ENCODE data around the gene SULT1A3. TPM values are rescaled to one million over a fixed set of nuclear protein-coding genes. Genes with fewer than 3 reads are reported as not detected.
"Not testable (repeated sequence)": the region's sequence is repeated elsewhere in the genome, so short reads cannot be mapped to it uniquely, and the experiment has no call there.

SULT1A3 gene
- 12.5 TPM for total RNA-seq
- long read RNA-seq, partial matches to known transcripts = 0 of 5 reads
- long read RNA-seq, other reads (novel, unspliced or antisense) = 1 of 5 reads

GRCh38 chr16:30199049-30199448, at the start of gene SULT1A3:
Gene SULT1A3 (plus strand): TSS chr16:30199255. CDS start chr16:30200729, 1,474 bp downstream.
- peak; percentile 31 for ATAC-seq
- intact Hi-C loops (cut with micrococcal nuclease) = not testable (repeated sequence)

DNA sequence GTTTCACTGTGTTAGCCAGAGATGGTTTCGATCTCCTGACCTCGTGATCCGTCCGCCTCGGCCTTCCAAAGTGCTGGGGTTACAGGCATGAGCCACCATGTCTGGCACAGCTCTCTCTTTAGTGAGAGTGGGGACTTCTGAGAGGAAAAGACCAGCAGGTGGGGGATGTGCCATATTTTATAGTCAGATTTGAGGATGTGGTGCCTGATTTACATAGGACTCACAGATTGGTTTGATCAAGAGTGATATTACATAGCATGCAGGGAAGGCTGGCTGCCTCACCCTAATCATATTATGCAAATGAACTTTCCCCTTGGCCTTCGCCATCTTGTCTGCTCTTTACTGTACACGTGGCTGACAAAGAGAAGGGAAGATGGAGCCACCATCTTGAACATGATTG, 48.0 kb upstream of the SULT1A3 start:
- ATAC-seq = no peak
- no peak for DNase-seq
- intact Hi-C loops (cut with micrococcal nuclease) = no loop called here

More at GRCh38 chr16:30199049-30199448, at the start of gene SULT1A3:
- DNase-seq = not testable (repeated sequence)

DNA sequence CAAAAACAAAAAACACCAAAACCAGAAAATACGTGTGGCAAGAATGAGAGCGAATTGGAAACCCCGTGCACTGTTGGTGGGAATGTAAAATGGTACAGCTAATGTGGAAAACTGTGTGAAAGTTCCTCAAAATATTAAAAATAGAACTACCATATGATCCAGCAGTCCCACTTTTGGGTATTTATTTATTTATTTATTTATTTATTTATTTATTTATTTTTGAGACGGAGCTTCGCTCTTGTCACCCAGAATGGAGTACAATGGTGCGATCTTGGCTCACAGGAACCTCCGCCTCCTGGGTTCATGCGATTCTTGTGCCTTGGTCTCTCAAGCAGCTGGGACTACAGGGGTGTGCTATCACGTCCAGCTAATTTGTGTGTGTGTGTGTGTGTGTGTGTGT, 46.5 kb upstream of the SULT1A3 start:
- DNase-seq (no peak), ATAC-seq (no peak)
- intact Hi-C loops (cut with micrococcal nuclease) = no loop called here

DNA sequence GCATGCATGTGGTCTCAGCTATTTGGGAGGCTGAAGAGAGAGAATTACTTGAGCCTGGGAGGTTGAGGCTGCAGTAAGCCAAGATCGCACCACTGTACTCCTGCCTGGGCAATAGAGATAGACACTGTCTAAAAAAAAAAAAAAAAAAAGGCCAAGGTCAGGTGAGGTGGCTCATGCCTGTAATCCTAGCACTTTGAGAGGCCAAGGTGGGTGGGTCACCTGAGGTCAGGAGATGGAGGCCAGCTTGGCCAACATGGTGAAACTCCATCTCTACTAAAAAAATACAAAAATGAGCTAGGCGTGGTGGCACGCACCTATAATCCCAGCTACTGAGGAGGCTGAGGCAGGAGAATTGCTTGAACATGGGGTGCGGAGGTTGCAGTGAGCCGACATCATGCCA, 43.9 kb upstream of the SULT1A3 start:
- intact Hi-C loops (cut with micrococcal nuclease) = no loop called here
- DNase-seq = no peak
- no peak for ATAC-seq

DNA sequence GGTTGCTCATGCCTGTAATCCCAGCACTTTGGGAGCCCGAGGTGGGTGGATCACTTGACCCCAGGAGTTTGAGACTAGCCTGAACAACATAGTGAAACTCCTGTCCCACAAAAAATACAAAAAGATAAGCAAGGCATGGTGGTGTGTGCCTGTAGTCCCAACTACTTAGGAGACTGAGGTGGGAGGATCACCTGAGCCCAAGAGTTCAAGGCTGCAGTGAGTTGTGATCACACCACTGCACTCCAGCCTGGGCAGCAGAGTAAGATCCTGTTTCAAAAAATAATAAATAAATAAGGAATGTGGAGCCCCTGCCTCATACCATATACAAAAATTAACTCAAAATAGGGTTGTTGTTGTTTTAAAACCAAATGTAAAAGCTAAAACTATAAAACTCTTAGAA, 41.8 kb upstream of the SULT1A3 start:
- DNase-seq = no peak

DNA sequence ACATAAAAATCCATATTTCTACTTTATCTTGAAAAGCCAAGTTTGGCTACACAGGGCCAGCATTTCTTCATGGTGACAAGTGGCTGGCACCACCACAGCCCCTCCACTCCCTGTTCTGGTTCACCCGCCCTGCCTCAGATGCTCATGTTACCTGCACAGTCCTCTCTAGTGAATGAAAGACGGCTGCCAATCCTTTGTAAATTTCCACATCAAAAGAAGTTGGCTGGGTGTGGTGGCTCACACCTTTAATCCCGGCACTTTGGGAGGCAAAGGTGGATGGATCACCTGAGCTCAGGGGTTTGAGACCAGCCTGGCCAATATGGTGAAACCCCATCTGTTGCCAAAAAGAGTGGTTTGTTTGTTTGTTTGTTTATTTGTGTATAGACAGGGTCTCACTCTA, 35.5 kb upstream of the SULT1A3 start:
- intact Hi-C loops (cut with micrococcal nuclease) = no loop called here
- DNase-seq (no peak), ATAC-seq (no peak)

More for the DNA sequence above, 41.8 kb upstream of the SULT1A3 start:
- intact Hi-C loops (cut with micrococcal nuclease) = no loop called here
- no peak for ATAC-seq

DNA sequence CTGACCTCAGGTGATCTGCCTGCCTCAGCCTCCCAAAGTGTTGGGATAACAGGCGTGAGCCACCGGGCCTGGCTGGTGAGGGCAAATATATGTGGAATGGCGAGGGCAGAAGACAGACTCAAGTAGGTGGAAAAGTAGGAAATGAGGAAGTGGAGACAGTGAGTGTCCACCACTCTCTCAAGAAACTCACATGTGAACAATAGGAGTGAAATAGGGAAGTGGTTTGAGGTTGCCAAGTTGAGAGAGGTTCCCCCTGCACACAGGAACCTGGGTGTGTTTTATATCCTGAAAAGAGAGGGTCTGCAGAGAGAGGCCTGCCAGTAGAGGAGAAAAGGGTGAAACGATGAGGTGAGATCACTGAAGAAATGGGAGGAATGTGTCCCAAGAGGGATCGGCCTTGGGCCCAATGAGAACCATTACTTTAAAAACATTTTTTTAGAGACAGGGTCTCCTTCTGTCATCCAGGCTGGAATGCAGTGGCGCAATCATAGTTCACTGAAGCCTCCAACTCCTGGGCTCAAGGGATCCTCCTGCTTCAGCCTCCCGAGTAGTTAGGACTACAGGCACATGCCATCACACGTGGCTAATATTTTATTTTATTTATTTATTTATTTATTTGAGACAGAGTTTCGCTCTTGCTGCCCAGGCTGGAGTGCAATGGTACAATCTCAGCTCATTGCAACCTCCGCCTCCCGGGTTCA, 32.7 kb upstream of the SULT1A3 start:
- intact Hi-C loops (cut with micrococcal nuclease) = no loop called here
- ATAC-seq = peak; percentile 56
- DNase-seq = no peak

DNA sequence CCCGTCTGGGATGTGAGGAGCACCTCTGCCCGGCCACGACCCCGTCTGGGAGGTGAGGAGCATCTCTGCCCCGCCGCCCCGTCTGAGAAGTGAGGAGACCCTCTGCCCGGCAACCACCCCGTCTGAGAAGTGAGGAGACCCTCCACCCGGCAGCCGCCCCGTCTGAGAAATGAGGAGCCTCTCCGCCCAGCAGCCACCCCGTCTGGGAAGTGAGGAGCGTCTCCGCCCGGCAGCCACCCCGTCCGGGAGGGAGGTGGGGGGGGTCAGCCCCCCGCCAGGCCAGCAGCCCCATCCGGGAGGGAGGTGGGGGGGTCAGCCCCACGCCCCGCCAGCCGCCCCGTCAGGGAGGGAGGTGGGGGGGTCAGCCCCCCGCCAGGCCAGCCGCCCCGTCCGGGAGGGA, 30.3 kb upstream of the SULT1A3 start:
- intact Hi-C loops (cut with micrococcal nuclease); DNase-seq; ATAC-seq: not testable (repeated sequence)

DNA sequence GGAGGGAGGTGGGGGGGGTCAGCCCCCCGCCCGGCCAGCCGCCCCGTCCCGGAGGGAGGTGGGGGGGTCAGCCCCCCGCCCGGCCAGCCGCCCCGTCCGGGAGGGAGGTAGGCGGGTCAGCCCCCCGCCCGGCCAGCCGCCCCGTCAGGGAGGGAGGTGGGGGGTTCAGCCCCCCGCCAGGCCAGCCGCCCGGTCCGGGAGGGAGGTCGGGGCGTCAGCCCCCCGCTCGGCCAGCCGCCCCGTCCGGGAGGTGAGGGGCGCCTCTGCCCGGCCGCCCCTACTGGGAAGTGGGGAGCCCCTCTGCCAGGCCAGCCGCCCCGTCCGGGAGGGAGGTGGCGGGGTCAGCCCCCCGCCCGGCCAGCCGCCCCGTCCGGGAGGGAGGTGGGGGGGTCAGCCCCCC, 29.6 kb upstream of the SULT1A3 start:
- DNase-seq; ATAC-seq; intact Hi-C loops (cut with micrococcal nuclease): not testable (repeated sequence)

GRCh38 chr16:30170145-30170544, 28.9 kb upstream of the SULT1A3 start:
- ATAC-seq; DNase-seq; intact Hi-C loops (cut with micrococcal nuclease): not testable (repeated sequence)

GRCh38 chr16:30173054-30173453, 26.0 kb upstream of the SULT1A3 start:
- no peak for DNase-seq
- ATAC-seq = no peak

DNA sequence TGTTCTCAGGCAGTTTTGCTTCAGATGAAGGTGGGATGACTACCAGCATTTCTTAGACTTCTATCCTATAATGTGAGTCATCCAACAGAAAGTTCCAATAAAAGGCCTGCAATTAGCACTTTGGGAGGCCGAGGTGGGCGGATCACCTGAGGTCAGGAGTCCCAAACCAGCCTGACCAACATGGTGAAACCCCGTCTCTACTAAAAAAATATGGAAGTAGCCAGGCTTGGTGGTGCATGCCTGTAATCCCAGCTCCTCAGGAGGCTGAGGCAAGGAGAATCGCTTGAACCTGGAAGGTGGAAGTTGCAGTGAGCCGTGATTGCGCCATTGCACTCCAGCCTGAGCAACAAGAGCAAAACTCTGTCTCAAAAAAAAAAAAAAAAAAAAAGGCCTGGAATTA, 22.2 kb upstream of the SULT1A3 start:
- ATAC-seq; intact Hi-C loops (cut with micrococcal nuclease): not testable (repeated sequence)
- peak; percentile 26 for DNase-seq

More at GRCh38 chr16:30173054-30173453, 26.0 kb upstream of the SULT1A3 start:
- intact Hi-C loops (cut with micrococcal nuclease) = no loop called here

DNA sequence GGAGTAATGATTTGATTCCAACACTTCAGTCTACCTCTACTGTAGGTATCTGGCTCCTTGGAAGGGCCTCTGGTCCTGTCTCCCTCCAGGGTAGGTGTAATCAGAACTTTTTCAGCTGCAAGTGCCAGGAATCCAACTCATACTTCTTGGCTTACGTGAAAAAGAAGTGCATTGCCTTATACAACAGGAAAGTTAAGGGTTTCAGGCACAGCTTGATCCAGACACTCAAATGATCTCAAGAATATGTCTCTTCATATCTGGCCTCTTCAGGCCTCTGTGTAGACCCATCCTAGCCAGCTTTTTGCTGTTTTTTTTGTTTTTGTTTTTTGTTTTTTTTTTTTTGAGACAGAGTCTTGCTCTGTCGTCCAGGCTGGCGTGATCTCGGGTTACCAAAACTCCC, 19.9 kb upstream of the SULT1A3 start:
- no peak for DNase-seq
- ATAC-seq = no peak
- intact Hi-C loops (cut with micrococcal nuclease) = no loop called here

DNA sequence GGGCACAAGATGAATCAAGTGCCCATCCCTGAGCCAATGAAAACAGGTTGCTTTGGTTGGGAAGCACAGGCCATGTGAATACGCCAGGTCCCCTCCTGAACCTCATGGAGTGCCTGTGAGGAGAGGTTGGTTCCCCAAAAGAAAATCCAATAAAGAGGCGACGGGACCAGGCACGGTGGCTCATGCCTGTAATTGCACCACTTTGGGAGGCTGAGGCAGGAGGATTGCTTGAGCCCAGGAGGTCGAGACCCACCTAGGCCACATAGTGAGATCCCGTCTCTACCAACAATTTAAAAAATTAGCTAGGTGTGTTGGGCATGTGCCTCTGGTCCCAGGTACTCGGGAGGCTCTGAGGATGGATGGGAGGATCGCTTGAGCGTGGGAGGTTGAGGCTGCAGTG, 19.1 kb upstream of the SULT1A3 start:
- intact Hi-C loops (cut with micrococcal nuclease) = no loop called here
- no peak for ATAC-seq
- no peak for DNase-seq

DNA sequence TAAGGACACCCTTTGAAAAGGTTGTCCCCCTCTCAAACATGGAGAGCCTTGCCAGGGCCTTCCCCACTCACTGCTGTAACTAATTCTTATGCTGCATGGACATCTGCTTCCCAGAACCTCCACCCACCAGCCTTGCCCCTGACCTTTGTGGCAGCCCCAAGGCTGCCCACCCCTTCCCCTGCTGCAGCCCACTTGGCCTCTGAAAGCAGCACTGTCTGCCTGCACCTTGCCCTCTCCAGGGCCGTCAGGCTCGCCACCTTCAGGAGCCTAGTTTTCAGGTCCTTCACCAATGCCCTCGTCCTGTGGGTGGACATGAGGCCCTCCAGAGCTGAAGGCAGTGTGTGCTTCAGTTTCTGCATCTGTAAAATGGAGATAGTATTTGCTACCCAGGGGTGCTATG, 18.3 kb upstream of the SULT1A3 start:
- intact Hi-C loops (cut with micrococcal nuclease) = no loop called here
- DNase-seq (no peak), ATAC-seq (no peak)

- ATAC-seq (peak; percentile 89), DNase-seq (peak; percentile 92)
- intact Hi-C loops (cut with micrococcal nuclease) = no loop called here
Observed at GRCh38 chr16:30183233-30184095, 15.6 kb upstream of the SULT1A3 start, which contains the start of gene CORO1A. Gene CORO1A (plus strand): TSS chr16:30183602. CDS start chr16:30185210, 1,608 bp downstream.

- DNase-seq (peak; percentile 56), ATAC-seq (no peak)
- intact Hi-C loops (cut with micrococcal nuclease) = no loop called here
Observed at GRCh38 chr16:30184096-30184890, 14.8 kb upstream of the SULT1A3 start.

DNA sequence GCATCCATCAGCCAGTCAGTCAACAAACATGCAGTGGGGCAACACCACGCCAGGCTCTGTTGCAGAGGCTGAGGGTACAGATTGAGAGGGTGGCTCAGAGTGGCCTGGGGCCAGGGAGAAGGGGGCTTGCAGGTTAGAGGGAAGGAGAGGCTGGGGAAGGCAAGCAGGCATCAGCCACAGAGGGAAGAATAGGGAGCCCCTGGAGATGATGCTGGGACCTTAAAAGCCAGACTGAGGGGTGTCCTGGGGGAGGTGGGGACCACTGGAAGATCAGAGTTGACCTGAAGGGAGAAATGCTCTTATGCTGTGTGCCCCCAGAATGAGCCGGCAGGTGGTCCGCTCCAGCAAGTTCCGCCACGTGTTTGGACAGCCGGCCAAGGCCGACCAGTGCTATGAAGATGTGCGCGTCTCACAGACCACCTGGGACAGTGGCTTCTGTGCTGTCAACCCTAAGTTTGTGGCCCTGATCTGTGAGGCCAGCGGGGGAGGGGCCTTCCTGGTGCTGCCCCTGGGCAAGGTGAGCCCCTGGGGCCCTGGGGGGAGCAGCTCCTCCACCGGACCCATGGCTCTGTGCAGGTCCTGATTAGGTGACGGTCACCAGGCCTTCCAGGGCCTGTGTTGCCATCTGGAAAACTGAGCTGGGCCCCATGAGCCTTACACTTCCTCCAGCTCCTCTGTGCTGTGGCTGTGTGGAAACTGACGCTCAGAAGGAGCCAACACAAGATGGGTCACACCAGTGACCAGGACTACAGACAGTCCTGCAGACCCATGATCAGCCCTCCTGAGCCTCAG, 14.0 kb upstream of the SULT1A3 start:
- DNase-seq (peak; percentile 33), ATAC-seq (no peak)
- intact Hi-C loops (cut with micrococcal nuclease) = no loop called here
